Activated CD4-positive, alpha-beta T cell treated with anti-CD3 and anti-CD28 coated beads, Interleukin-2, Interleukin-4, amounts not matched to agents 100 ng/mL and 50 ng/mL, durations not matched to agents 16 hours and 8 hours (primary cell): ENCODE data around the gene GPATCH4.
"Not testable (repeated sequence)": the region's sequence is repeated elsewhere in the genome, so short reads cannot be mapped to it uniquely, and the experiment has no call there.

Experiments
- DNase-seq: peaks from one replicate; pipeline ENCODE4 v3.0.0-alpha.2; 2020; ENCODE audit warnings: low spot score

Gene GPATCH4

DNA sequence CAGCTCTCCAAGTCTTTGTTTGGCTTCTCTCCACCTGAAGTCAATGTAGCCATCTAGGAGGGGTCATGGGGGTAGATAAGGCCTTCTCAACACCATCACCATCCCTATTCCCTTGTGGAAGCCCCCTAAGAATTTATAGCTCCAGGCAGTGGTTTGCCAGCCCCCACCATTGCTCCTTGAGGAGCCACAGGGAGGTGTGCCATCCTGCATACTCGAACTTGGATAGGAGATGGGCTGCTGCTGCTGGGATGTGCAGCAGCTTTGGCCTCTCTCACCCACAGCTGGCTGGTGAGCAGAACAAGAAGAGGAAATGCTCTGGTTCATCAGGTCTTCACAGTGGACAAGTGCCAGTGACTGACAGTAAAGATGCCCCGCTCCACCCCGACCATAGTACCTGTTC is 4.9 kb downstream of the GPATCH4 start:
- no peak for DNase-seq

DNA sequence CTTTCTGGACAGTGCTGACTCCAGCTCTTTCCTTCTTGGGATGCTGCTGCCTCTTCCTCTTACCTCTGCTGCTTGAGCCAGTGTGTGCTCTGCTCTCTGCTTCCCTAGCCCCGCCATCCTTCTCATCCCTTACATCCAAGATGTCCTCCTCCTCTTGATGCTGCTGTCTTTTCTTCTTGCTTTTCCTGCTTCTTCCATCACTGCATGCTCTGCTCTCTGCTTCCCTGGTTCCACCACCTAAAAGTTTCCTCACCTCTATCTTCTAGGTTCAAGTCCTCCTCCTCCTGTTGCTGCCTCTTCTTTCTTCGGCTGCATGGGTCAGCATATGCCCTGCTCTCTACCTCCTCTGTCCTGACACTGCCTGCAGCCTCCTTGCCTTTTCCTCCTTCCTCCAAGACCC is 6.3 kb downstream of the GPATCH4 start:
- DNase-seq, result no peak

DNA sequence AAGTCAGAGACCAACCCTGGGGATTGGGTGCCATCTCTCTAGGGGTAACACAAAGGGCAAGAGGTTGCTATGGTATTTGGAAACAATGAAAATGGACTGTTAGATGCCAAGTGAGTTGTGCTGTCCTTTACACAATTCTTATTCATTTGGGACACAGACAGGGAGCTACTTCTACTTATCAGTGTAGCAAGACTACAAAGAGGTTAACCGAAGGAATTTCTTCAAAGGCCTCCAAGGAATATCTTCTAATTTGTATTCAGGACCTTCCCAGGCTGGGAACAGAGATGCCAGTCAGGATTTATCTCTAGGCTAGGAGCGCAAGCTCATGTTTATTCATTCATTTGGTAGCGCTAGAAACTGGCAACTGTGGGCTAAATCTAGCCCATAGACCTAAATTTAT is 7.1 kb downstream of the GPATCH4 start:
- no peak for DNase-seq

DNA sequence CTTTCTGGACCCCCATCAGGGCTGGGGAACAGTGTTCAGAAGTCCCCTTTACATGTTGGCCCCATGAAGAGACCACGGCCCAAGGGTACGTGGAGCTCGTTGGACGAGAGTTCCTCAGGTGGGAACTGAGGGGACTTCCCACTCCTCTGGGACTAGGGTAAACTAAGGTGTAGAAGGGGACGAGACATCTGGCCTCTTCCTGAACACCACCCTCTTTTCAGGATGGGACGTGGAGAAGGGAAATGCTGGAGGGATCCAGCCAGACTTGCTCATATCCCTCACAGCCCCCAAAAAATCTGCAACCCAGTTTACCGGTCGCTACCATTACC is 7.7 kb downstream of the GPATCH4 start:
- no peak for DNase-seq

DNA sequence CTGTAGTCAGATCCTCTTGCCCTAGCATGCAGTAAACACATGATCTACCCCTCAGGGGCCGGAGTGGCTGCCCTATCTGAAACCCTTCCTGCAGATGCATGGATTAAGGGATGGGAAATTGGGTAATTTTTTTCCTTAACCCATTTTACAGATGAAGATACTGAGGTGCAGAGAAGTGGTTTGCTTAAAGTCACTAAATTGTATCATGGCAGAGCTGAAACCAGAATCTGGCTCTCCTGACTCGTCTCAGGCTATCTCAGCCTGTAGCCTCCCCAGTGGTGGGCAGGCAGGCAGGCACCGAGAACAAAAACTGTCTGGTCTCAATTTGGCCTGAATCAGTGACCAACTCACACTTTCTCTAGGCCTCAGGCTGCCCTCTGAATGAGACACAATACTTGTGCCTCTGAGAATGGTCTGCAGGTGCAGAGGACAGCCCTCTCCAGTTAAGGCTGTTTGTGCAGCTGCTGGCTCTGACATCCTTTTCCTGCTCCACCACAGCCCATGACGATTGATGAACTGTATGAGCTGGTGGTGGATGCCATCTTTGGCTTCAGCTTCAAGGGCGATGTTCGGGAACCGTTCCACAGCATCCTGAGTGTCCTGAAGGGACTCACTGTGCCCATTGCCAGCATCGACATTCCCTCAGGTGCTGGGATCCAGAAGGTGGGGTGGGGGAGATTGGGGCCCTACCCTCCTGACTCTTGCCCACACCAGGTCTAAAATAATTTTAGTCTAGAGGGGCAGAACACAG is 8.2 kb downstream of the GPATCH4 start:
- no peak for DNase-seq

DNA sequence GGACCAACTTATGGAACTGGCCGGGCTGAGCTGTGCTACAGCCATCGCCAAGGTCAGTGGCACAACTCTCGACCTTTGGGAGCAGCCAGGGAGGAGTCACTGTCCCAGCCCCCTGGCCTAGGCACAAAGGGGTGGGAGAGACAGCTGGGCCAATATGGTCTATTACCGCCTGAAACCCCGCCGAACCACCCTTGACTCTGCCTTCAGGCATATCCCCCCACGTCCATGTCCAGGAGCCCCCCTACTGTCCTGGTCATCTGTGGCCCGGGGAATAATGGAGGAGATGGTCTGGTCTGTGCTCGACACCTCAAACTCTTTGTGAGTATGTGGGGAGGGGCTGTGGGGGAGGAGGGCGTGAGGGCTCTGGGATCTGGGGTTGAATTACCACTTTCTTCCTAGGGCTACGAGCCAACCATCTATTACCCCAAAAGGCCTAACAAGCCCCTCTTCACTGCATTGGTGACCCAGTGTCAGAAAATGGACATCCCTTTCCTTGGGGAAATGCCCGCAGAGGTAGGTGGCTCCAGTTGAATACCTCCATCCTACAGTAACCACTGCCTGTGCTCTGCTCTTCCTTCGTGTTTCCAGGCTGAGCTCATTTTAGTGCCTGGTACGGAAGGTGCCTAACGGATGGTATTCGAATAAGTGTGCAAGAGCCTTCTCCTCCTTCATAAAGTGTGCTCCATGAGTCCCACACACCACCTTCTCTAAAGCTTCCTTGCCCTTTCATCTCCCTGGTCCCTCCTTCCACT is 8.9 kb downstream of the GPATCH4 start:
- DNase-seq, result no peak

DNA sequence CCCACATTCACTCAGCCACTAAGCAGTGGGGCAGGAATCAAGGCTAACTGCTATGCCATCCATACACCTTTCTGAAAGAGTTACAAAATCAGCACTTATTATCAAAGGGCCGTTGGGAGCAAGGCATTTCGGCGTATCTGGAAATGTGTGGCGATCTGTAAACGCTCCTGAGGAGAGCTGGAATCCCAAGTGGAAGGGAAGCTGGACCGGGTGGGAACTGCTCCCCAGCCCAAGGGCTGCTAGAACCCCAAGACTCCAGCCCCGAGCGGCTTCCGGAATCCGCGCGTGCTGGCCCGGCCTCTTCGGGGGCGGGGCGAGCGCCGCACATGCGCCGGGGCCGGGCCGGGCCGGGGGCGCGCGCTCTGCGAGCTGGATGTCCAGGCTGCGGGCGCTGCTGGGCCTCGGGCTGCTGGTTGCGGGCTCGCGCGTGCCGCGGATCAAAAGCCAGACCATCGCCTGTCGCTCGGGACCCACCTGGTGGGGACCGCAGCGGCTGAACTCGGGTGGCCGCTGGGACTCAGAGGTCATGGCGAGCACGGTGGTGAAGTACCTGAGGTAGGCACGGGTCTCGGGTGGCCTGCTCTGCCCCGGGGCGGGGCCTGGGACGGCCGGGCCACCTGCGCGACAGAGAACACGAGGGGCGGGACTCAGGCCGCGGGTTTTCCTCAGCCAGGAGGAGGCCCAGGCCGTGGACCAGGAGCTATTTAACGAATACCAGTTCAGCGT is 9.7 kb downstream of the GPATCH4 start, which contains the start of gene NAXE:
NAXE (plus strand) TSS at position 345 of the 726 bp plus-strand sequence; CDS start at position 374, 29 bp downstream.
- peak; percentile 68 for DNase-seq

DNA sequence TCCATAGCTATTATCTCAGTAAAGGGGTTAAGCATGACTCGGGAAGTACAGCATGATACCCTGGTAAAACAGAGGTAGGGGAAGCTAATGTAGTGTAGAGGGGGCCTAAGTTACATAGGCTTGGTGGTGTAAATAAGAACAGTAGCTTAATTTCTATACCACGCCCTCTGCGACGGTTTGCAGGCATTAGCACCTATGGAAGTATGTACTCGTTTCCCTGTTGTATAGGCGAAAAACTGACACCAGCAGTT is 10.2 kb downstream of the GPATCH4 start:
- no peak for DNase-seq

DNA sequence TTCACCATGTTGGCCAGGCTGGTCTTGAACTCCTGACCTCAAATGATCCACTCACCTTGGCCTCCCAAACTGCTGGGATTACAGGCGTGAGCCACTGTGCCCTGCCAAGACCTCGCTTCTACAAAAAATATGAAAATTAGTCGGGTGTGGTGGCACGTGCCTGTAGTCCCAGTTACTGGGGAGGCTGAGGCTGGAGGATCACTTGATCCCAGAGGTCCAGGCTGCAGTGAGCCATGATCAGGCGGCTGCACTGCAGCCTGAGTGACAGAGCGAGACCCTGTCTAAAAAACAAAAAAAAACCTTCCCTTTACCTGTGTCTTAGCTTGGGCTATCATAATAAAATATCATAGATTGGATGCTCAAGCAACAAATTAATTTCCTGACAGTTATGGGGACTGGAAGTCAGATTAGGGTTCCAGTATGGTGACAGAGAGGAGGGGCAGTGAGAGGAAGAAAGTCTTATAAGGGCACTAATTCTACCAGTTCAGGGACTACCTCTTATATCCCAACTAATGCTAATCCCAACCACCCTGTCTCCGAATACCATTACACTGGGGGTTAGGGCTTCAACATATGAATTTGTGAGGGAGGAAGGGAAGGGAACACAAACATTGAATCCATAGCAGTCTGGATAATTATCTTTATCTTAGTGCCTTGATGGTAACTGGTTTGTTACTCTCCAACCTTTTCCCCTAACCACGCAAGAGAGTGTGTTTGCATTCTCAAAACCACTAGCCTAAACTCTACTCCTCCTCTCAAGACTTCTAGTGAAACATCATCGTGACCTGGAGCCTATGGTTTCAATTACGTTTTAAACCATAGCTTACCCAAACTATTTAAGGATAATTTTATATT is 10.7 kb downstream of the GPATCH4 start:
- no peak for DNase-seq

DNA sequence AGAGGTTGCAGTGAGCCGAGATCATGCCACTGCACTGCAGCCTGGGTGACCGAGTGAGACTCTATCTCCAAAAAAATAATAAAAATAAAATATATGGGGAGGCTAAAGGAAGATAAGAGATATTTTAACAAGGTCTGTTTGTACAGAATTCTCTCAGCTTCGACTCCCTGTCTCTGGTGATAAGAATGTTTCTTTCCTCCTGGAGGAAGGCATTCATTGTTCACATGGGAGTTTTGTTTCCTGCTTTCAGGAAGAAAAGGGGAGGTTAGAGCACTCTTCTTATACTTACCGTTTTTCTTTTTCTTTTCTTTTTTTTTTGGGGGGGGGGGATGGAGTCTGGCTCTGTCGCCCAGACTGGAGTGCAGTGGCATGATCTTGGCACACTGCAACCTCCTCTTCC is 11.7 kb downstream of the GPATCH4 start:
- no peak for DNase-seq

DNA sequence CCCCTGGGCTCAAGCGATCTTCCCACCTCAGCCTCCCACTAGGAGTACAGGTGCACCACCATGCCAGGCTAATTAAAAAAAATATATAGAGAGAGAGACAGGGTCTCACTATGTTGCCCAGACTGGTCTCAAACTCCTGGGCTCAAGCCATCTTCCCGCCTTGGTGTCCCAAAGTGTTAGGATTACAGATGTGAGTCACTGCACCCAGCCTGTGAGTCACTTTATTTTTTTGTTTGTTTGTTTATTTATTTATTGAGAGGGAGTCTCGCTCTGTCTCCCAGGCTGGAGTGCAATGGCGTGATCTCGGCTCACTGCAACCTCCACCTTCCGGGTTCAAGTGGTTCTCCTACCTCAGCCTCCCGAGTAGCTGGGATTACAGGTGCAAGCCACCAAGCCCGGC is 13.4 kb downstream of the GPATCH4 start:
- not testable (repeated sequence) for DNase-seq

DNA sequence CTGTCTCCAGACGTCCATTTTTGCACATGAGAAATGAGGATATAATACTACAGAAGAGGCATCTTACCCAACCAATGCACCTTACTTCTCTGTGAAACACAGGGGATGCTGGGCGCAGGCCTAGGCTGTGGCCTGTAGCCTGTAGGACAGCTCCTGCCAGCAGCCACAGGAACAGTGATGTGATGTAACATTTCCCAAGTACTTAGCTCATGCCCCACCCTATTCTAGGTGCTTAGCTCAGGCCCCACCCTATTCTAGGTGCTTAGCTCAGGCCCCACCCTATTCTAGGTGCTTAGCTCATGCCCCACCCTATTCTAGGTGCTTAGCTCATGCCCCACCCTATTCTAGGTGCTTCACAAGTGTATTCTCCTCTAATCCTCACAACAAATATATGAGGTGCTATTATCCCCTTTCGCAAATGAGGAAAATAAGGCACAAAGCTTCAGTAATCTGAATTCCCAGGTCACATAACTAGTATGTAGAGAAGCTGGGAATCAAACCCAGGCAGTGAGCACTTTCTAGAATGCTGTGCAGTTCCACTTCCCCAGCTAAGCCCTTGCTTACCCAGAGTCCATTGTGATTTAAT is 14.3 kb downstream of the GPATCH4 start:
- no peak for DNase-seq

DNA sequence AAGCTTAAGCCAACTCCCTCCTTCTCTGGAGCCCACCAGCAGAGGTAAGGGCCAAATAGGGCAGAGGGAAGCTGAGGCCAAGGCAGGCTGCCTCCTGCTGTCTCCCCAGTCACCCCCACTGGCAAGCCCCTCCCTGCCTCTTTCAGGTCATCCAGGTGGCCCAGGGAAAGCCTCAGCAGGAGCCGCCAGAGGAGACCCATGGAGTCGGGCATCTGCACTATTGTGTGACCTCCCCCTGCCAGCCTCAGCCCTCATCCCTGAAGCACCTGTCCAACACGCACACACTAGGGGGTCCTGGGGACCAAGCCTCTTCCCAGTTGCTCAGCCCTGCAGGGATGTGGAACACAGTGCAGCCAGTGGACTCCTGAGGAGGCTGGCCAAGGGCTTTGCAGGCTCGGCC is 15.0 kb downstream of the GPATCH4 start:
- DNase-seq, result no peak

DNA sequence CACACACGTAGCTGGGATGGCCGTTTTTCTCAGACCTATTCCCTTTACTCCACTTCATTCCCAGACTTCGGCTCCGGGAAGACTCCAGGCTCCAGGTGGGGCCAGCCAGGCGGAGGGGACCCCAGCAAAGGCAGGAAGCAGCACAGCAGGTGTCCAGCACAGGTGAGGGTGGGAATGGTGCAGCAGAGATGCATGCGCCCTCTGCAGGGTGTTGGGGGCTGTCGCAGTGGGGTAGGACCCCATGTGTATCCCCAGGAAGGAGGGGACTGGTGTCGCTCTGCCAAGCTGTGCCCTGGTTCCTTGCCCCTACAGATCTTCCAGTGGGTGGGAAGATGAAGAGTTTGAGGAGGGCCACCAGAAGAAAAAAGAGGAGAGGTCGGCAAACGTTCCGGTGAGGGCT is 16.5 kb downstream of the GPATCH4 start:
- DNase-seq, result no peak

DNA sequence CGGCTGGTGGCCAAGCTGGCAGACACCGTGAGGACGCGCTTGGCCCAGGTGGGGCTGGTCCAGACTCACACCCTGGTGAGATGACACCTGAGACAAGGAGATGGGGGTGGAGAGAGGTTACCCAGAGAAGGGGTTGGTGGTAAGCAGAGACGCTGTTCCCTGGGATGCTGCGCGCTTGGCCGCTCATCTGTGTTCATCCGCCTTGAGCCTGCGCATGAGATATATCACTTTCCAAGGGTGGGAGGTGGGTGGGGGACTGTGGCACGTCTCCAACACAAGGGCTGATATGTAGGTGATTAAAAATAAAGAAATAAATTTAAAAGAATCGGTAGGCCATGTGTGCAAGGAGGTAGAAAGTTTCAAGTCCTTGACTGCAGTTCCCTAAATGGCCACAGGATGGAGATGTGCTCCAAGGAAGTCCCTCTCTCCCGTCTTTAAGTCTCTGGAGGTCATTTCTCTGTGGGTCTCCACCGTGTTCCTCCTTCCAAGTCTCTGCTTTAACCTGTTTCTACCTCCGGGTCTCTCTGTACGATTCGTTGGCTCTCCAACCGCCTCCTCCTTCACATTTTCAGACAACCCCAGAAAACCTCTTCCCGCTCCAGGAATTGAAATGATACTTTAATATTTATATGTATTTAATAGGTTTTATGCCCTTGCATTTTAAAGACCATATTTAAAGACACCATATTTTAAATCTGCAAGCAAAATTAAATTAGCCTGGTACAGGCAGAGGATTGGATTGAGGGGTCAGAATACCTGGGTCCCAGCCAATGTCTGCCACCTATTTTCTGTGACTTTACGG is 17.3 kb downstream of the GPATCH4 start:
- peak; percentile 82 for DNase-seq

DNA sequence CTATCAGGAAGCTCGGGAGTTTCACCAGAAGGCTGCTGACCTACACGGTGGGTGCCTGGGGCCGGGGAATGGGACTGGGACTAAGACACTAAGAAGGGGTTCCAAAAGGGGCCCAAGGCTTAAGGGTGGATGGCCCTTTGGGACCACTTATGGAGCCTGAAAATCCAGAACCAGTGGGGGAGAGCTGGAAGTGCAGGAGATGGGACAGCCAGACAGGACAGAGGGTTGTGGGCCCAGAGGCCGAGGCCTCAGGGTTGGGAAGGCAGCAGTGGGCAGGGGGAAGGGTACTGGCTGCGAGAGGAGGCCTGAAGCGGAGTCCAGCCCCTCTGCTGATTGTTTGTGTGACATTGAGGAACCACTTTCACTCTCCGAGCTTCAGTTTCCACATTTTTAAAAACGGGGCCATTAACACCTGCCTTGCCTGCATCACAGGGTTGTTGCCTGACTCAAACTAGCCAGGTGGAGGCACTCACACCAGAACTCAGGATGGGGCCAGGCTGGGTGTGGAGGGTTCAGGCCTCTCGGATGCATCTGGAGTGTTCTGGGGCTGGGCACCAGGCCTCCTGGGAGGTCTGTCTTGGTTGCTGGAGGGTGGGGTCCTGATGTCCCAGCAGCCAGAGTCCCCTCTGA is 18.8 kb downstream of the GPATCH4 start:
- no peak for DNase-seq

DNA sequence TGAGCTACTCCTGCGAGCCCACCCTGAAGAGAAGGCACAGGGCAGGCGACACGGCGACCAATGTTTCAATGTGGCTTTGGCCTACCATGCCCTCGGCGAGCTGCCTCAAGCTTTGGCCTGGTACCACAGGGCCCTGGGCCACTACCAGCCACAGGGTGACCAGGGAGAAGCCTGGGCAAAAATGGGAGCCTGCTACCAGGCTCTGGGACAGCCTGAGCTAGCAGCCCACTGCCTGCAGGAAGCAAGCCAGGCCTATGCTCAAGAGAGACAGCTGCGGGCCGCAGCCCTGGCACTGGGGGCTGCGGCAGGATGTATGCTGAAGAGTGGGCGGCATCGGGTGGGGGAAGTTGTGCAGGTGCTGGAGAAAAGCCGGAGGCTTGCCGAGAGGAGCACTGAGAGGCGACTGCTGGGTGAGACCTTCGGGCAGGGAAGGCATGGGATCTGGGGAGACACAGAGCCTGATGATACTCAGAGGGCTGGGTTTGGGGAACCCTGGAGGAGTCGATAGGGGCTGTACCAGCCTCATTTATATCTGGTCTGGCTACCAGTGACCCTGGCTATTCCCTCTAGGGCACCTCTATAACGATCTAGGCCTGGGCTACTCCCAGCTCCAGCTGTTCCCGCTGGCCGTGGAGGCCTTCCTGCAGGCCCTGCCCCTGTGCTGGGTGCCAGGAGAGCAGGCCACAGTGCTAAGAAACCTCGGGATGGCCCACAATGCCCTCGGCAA is 19.5 kb downstream of the GPATCH4 start:
- no peak for DNase-seq

DNA sequence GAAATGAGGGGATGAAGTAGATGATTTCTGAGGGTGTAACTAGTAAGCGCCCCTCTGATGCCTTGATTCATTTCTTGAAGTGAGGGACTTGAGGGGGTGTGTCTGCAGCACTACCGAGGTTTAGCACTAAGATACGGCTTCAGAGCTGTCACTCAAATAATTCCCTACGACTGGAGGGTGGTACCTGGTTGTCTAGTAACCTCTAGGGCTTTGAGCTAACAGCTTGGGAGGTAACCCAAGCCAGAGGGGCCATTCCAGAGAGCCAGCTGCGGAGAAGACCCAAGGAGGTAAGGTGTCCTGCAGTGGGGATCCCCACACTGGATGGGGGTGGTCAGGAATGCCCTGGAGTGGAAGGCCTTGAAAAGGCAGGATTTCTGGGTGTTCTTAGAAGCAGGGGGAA is 21.8 kb downstream of the GPATCH4 start, which contains the start of gene TTC24:
TTC24 (plus strand) TSS at position 252 of the 400 bp plus-strand sequence. CDS start 1,642 bp downstream, outside the sequence.
- no peak for DNase-seq

DNA sequence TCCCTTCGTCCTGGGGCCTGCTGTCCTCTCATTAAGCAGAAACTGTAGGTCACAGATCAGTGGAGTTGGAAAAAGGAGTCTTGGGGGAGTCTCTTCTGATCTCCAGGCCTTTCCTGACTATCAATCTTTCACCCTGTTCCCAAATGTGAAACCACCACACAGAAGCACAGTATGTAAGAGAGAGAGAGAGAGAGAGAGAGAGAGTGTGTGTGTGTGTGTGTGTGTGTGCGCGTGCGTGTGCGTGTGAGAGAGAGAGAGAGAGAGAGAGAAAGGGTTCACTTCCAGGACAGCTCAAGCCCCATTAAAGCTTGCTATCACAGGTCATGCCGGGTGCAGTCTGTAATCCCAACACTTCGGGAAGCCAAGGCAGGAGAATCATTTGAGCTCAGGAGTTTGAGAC is 23.2 kb downstream of the GPATCH4 start:
- no peak for DNase-seq

DNA sequence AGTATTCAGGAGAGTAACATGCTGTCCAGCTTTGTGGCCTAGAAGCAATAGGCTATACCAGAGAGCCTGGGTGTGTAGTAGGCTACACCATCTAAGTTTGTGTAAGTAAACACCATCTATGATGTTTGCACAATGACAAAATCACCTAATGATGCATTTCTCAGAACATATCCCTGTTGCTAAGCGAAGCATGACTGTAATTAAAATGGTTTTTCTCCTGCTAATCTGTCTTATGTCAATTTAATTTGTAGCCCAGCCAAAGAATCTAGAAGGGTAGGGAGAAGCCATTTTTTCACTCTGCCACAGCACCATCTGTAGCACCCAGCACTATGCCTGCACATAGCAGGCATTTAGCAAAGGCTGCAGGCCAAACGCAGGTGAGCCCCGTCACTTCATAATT is 23.7 kb downstream of the GPATCH4 start:
- no peak for DNase-seq
